MM.1S (cell line): ENCODE results near the gene MARK3.

Experiments used
- DNase-seq: peaks from one replicate; pipeline ENCODE4 v3.0.0-alpha.2; 2015
- H2AFZ ChIP-seq: fragments of 300-600 bp; sonication (generic); 2 replicates; pipeline ENCODE4 v1.6.0; 2016; ENCODE audit warnings: antibody characterized with exemption, low read length
- H3F3A ChIP-seq: fragments of 300-600 bp; sonication (generic); 2 replicates; pipeline ENCODE4 v1.6.1; 2016; ENCODE audit warnings: mild to moderate bottlenecking, antibody characterized with exemption, low read length, moderate library complexity, mixed read lengths; ENCODE audit not compliant: insufficient read depth
- H3K27ac ChIP-seq: fragments of 300-600 bp; sonication (generic); 2 replicates; pipeline ENCODE4 v1.5.1; 2016; ENCODE audit warnings: mild to moderate bottlenecking, low read length
- H3K27me3 ChIP-seq: fragments of 300-600 bp; sonication (generic); replicated peaks from 2 replicates; pipeline ENCODE4 v1.6.0; 2016; ENCODE audit warnings: low read length; ENCODE audit not compliant: insufficient read depth
- H3K36me3 ChIP-seq: fragments of 300-600 bp; sonication (generic); replicated peaks from 2 replicates; pipeline ENCODE4 v1.6.1; 2016; ENCODE audit warnings: mild to moderate bottlenecking, low read length, mixed read lengths; ENCODE audit not compliant: insufficient read depth
- H3K4me1 ChIP-seq: fragments of 300-600 bp; sonication (generic); 2 replicates; pipeline ENCODE4 v1.6.1; 2016; ENCODE audit warnings: low read length, mixed read lengths
- H3K4me2 ChIP-seq: fragments of 300-600 bp; sonication (generic); 2 replicates; pipeline ENCODE4 v1.6.0; 2016; ENCODE audit warnings: low read depth, low read length
- H3K4me3 ChIP-seq: fragments of 300-600 bp; sonication (generic); 2 replicates; pipeline ENCODE4 v1.5.1; 2016; ENCODE audit warnings: low read length, mixed read lengths
- H3K79me2 ChIP-seq: fragments of 300-600 bp; sonication (generic); 2 replicates; pipeline ENCODE4 v1.6.1; 2016; ENCODE audit warnings: mixed run types, low read length, mixed read lengths
- H3K9ac ChIP-seq: fragments of 300-600 bp; sonication (generic); 2 replicates; pipeline ENCODE4 v1.6.1; 2016; ENCODE audit warnings: low read length, mixed read lengths
- H3K9me2 ChIP-seq: fragments of 300-600 bp; sonication (generic); replicated peaks from 2 replicates; pipeline ENCODE4 v1.6.1; 2016; ENCODE audit warnings: mild to moderate bottlenecking, low read length, mixed read lengths; ENCODE audit not compliant: insufficient read depth
- H3K9me3 ChIP-seq: fragments of 300-600 bp; sonication (generic); replicated peaks from 2 replicates; pipeline ENCODE4 v1.6.1; 2016; ENCODE audit warnings: mild to moderate bottlenecking, low read length, mixed read lengths; ENCODE audit not compliant: insufficient read depth
- H4K20me1 ChIP-seq: fragments of 300-600 bp; sonication (generic); 2 replicates; pipeline ENCODE4 v1.6.1; 2016; ENCODE audit warnings: mild to moderate bottlenecking, low read length, moderate library complexity, mixed read lengths; ENCODE audit not compliant: insufficient read depth
- EZH2 ChIP-seq: fragments of 300-600 bp; sonication (generic); optimal IDR thresholded peaks from 2 replicates; pipeline ENCODE3; 2017; ENCODE audit warnings: low read depth, mild to moderate bottlenecking, antibody characterized with exemption, low read length, mixed read lengths
- EZH2phosphoT487 ChIP-seq: fragments of 300-600 bp; sonication (generic); IDR thresholded peaks from 2 replicates; pipeline ENCODE4 v1.6.1; 2018; ENCODE audit warnings: antibody characterized with exemption, low read length
- TF ChIP-seq, protein P1 (sequence below): fragments of 300-600 bp; sonication (generic); IDR thresholded peaks from 2 replicates; pipeline ENCODE4 v1.5.1; 2016; ENCODE audit warnings: antibody characterized with exemption, low read length, mixed read lengths

Gene MARK3

DNA sequence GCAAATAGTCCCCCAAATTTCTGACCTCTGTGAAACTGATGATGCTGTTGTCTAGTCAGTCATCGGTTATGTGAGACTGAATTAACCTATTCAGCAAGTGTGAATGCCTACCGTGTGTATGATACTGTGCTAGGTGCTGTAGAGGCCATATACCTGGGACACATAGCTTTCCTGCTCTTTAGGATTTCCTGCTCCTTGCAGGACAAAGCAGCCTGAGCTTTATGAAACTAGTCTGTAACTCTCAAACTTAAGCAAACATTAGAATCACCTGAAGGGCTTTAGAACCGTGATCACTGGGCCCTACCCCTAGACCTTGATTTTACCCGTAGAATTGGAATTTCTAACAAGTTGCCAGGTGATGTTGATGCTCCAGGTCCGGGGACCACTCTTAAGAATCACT is 6.9 kb downstream of the MARK3 start:
- Histone ChIP-seq H3K4me3 (no peak overlapping the region), H3K4me1 (no peaks in the 10 kb centered on the region), H3K9me3 (no peaks in the 10 kb centered on the region), H2AFZ (no peak overlapping the region), H3K9me2 (no peaks in the 10 kb centered on the region), H4K20me1 (peaks cover 15% of the 10 kb centered on the region), H3K27me3 (no peaks in the 10 kb centered on the region), H3K27ac (no peak overlapping the region), H3K79me2 (peaks cover 95% of the 10 kb centered on the region), H3K9ac (no peak overlapping the region), H3K36me3 (no peaks in the 10 kb centered on the region), H3F3A (no peaks in the 10 kb centered on the region; the same call in 1 of the 2 replicates), H3K4me2 (no peak overlapping the region)
- no peak for DNase-seq
- no peak for TF ChIP-seq EZH2phosphoT487
- TF ChIP-seq, protein P1, sequence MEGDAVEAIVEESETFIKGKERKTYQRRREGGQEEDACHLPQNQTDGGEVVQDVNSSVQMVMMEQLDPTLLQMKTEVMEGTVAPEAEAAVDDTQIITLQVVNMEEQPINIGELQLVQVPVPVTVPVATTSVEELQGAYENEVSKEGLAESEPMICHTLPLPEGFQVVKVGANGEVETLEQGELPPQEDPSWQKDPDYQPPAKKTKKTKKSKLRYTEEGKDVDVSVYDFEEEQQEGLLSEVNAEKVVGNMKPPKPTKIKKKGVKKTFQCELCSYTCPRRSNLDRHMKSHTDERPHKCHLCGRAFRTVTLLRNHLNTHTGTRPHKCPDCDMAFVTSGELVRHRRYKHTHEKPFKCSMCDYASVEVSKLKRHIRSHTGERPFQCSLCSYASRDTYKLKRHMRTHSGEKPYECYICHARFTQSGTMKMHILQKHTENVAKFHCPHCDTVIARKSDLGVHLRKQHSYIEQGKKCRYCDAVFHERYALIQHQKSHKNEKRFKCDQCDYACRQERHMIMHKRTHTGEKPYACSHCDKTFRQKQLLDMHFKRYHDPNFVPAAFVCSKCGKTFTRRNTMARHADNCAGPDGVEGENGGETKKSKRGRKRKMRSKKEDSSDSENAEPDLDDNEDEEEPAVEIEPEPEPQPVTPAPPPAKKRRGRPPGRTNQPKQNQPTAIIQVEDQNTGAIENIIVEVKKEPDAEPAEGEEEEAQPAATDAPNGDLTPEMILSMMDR: no peak
- no peak for TF ChIP-seq EZH2

DNA sequence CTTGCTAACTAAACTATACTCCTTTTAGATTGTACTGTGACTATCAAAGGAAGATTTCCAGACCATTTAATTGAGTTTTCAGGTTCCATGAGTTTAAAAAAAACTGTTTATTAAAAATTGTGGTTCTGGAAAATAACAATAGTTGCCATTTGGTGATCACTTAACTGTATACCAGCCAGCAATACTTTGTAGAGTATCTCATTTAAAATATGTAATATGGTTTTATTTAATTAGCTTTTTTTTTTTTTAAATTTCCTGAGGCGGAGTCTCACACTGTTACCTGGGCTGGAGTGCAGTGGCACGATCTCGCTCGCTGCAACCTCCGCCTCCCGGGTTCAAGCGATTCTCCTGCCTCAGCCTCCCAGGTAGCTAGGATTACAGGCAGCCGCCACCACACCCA is 7.4 kb downstream of the MARK3 start:
- TF ChIP-seq, protein P1: no peak
- no peak for TF ChIP-seq EZH2
- peaks cover 15% of the 10 kb centered on the region for H4K20me1 ChIP-seq
- no peak overlapping the region for H3K9ac ChIP-seq
- H3K4me3 ChIP-seq: no peak overlapping the region
- no peak for DNase-seq
- no peaks in the 10 kb centered on the region for H3K36me3 ChIP-seq
- H2AFZ ChIP-seq: no peak overlapping the region
- H3K9me3 ChIP-seq: no peaks in the 10 kb centered on the region
- no peaks in the 10 kb centered on the region for H3K4me1 ChIP-seq
- no peaks in the 10 kb centered on the region; the same call in 1 of the 2 replicates for H3F3A ChIP-seq
- no peak overlapping the region for H3K4me2 ChIP-seq
- peaks cover 95% of the 10 kb centered on the region for H3K79me2 ChIP-seq
- no peaks in the 10 kb centered on the region for H3K9me2 ChIP-seq
- H3K27ac ChIP-seq: no peak overlapping the region
- H3K27me3 ChIP-seq: no peaks in the 10 kb centered on the region

DNA sequence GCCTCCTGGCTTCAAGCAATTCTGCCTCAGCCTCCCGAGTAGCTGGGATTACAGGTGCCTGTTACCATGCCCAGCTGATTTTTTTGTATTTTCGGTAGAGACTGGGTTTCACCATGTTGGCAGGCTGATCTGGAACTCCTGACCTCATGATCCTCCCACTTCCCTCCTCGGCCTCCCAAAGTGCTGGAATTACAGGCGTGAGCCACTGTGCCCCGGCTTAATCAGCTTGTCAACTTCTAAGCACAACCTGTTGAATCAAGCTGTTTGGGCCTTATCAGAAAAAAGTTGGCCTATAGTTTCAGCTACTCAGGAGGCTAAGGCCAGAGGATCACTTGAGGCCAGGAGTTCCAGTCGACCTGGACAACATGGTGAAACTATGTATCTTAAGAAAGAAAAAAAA is 7.9 kb downstream of the MARK3 start:
- H4K20me1 ChIP-seq: peaks cover 15% of the 10 kb centered on the region
- H3F3A ChIP-seq: no peaks in the 10 kb centered on the region; the same call in 1 of the 2 replicates
- DNase-seq: no peak
- peaks cover 95% of the 10 kb centered on the region for H3K79me2 ChIP-seq
- TF ChIP-seq EZH2phosphoT487: no peak
- TF ChIP-seq, protein P1: no peak
- no peak for TF ChIP-seq EZH2
- H3K9me3 ChIP-seq: no peaks in the 10 kb centered on the region
- no peaks in the 10 kb centered on the region for H3K36me3 ChIP-seq
- H3K4me2 ChIP-seq: no peak overlapping the region
- H3K9ac ChIP-seq: no peak overlapping the region
- no peaks in the 10 kb centered on the region for H3K4me1 ChIP-seq
- H3K27me3 ChIP-seq: no peaks in the 10 kb centered on the region
- no peaks in the 10 kb centered on the region for H3K9me2 ChIP-seq
- H3K27ac ChIP-seq: no peak overlapping the region
- H3K4me3 ChIP-seq: no peak overlapping the region
- no peak overlapping the region for H2AFZ ChIP-seq
